HepG2 (cell line): ENCODE results near the gene STX12. TPM values are rescaled to one million over a fixed set of nuclear protein-coding genes. Genes with fewer than 3 reads are reported as not detected.
A peak's percentile ranks its signal among the peaks of the same experiment; 100 is the strongest.

Experiments
- ATAC-seq: fragments of 200-7000 bp; cut with Tn5 transposase; 3 replicates; pipeline ENCODE4 v1.9.1; 2020; ENCODE audit warnings: mild to moderate bottlenecking, moderate library complexity
- Bru-seq: library from RNA; stranded (reverse); fragments of 400-500 nt; gene quantifications from one replicate; lab custom pipeline; 2021; lab: Mats Ljungman, UMichigan
- BruChase-seq, 2 experiments: library from RNA; stranded (reverse); fragments of 400-500 nt; gene quantifications; one replicate each; lab custom pipeline; 2021; lab: Mats Ljungman, UMichigan
- BruUV-seq: library from RNA; stranded (reverse); fragments of 400-500 nt; replicated peaks from 2 replicates; lab custom pipeline; 2021; lab: Mats Ljungman, UMichigan
- CTCF ChIA-PET: fragments of 300-600 bp; formaldehyde crosslinking; extraction: SDS; loops from one replicate; lab custom pipeline; 2021; ENCODE audit warnings: low total read pairs, inconsistent platforms, low intra/inter-chr PET ratio; lab: Yijun Ruan, JAX
- POLR2A ChIA-PET: fragments of 350-600 bp; sonication (Branson Sonifier 250); formaldehyde crosslinking; loops from one replicate; lab custom pipeline; 2020; ENCODE audit warnings: antibody characterized with exemption, inconsistent platforms; lab: Yijun Ruan, JAX
- DNase-seq: peaks from one replicate; pipeline ENCODE4 v3.0.0-alpha.2; 2015; ENCODE audit warnings: low spot score
- FAIRE-seq: peaks from 3 replicates; lab custom pipeline; 2011; peaks lifted over from hg19 to GRCh38; lab: Jason Lieb, UNC
- H2AFZ ChIP-seq: one replicate; pipeline ENCODE4 v1.6.1; 2011; ENCODE audit warnings: low read length, inconsistent platforms
- H3K27ac ChIP-seq: fragments of 300-600 bp; 3 replicates; pipeline ENCODE4 v1.8.0; 2011; ENCODE audit warnings: mixed run types, mild to moderate bottlenecking, mixed read lengths, low read length, inconsistent platforms; ENCODE audit not compliant: insufficient read depth; ENCODE audit errors: extremely low read length
- H3K27me3 ChIP-seq, 2 experiments: fragments of 200-600 bp in 1 of 2; 2 replicates in 1 of 2; 3 replicates in 1 of 2; pipeline versions ENCODE4 v1.6.0 to v1.8.0; 2011; ENCODE audit warnings: low read length in 2 of 2, mild to moderate bottlenecking in 2 of 2, moderate library complexity in 2 of 2, inconsistent platforms in 1 of 2; ENCODE audit not compliant: insufficient read depth in 2 of 2, control insufficient read depth in 1 of 2
- H3K36me3 ChIP-seq, 2 experiments: fragments of 200-600 bp in 1 of 2; replicated peaks in 1 of 2; 2 replicates in 1 of 2; 3 replicates in 1 of 2; pipeline versions ENCODE4 v1.5.1 to v1.8.0; 2011; ENCODE audit warnings: low read length in 2 of 2, inconsistent platforms in 1 of 2; ENCODE audit not compliant: insufficient read depth in 2 of 2, control insufficient read depth in 1 of 2
- H3K4me1 ChIP-seq: 2 replicates; pipeline ENCODE4 v1.5.1; 2012; ENCODE audit warnings: low read length, inconsistent platforms; ENCODE audit not compliant: insufficient read depth
- H3K4me2 ChIP-seq: 2 replicates; pipeline ENCODE4 v1.6.0; 2011; ENCODE audit warnings: low read depth, low read length, inconsistent platforms
- H3K4me3 ChIP-seq, 3 experiments: fragments of 200-600 bp in 1 of 3; sonication (generic), shearing (Covaris generic) in 1 of 3; replicated peaks in 1 of 3; 2 replicates each; pipeline ENCODE4 v1.5.1; 2011 to 2016; ENCODE audit warnings: low read length in 3 of 3, inconsistent platforms in 2 of 3, low read depth in 2 of 3, mild to moderate bottlenecking in 2 of 3, control low read depth in 1 of 3, mixed read lengths in 1 of 3; ENCODE audit not compliant: insufficient read depth in 1 of 3
- H3K79me2 ChIP-seq: one replicate; pipeline ENCODE4 v1.6.1; 2011; ENCODE audit warnings: low read length, inconsistent platforms; ENCODE audit not compliant: insufficient read depth
- H3K9ac ChIP-seq: 2 replicates; pipeline ENCODE4 v1.6.0; 2011; ENCODE audit warnings: mild to moderate bottlenecking, low read depth, low read length, inconsistent platforms; ENCODE audit not compliant: insufficient read depth
- H3K9me3 ChIP-seq: 2 replicates; pipeline ENCODE4 v1.5.1; 2012; ENCODE audit warnings: mild to moderate bottlenecking, low read length
- H4K20me1 ChIP-seq: 2 replicates; pipeline ENCODE4 v1.6.0; 2011; ENCODE audit warnings: inconsistent platforms, mild to moderate bottlenecking, low read length, moderate library complexity; ENCODE audit not compliant: insufficient read depth
- DPF2 ChIP-seq: sonication (generic); formaldehyde crosslinking; IDR thresholded peaks from 2 replicates; pipeline ENCODE4 v1.4.0; 2020; ENCODE audit warnings: mild to moderate bottlenecking, low read depth, missing genetic modification reagents, borderline replicate concordance
- SRY ChIP-seq: sonication (generic); formaldehyde crosslinking; IDR thresholded peaks from 2 replicates; pipeline ENCODE4 v1.8.0; 2022; ENCODE audit warnings: mild to moderate bottlenecking, missing genetic modification reagents
- THAP8 ChIP-seq: sonication (generic); formaldehyde crosslinking; IDR thresholded peaks from 2 replicates; pipeline ENCODE4 v1.5.1; 2020; ENCODE audit warnings: missing genetic modification reagents, mild to moderate bottlenecking, borderline replicate concordance
- YEATS2 ChIP-seq: sonication (generic); formaldehyde crosslinking; IDR thresholded peaks from 2 replicates; pipeline ENCODE4 v1.4.0; 2020; ENCODE audit warnings: missing genetic modification reagents, borderline replicate concordance
- ZIK1 ChIP-seq: sonication (generic); formaldehyde crosslinking; IDR thresholded peaks from 2 replicates; pipeline ENCODE4 v1.5.0; 2020; ENCODE audit warnings: mild to moderate bottlenecking, low read depth, missing genetic modification reagents, borderline replicate concordance
- ZNF850 ChIP-seq: sonication (generic); formaldehyde crosslinking; conservative IDR thresholded peaks from 2 replicates; pipeline ENCODE4 v1.9.0; 2021; ENCODE audit warnings: mild to moderate bottlenecking, missing genetic modification reagents
- WGBS: methylation state at CpG from one replicate; pipeline ENCODE4 v1.1.6; 2017; ENCODE audit warnings: low lambda C conversion rate; 5-methylcytosine and 5-hydroxymethylcytosine counted together
- in situ Hi-C: cut with HindIII; loops from 2 replicates; pipeline ENCODE4 v1.10.0; 2017; ENCODE audit warnings: low pct_unique_long_range_greater_than_20kb; ENCODE audit not compliant: extremely low pct_ligation_motif_present
- intact Hi-C: fragments of 100-400 bp; cut with micrococcal nuclease; formaldehyde crosslinking; loops from one replicate; pipeline ENCODE4 v1.10.0; 2022; ENCODE audit not compliant: unreplicated experiment
- long read RNA-seq, 2 experiments: library from RNA in 1 of 2; library from polyadenylated mRNA in 1 of 2; stranded (forward) in 1 of 2; unstranded in 1 of 2; transcript quantifications; one replicate each; pipeline ENCODE4 v2.0.0, GENCODE V29; 2019 to 2022
- polyA minus RNA-seq, 3 experiments: library from RNA; depleted of rRNA, polyadenylated mRNA; stranded (reverse); fragments of >200 nt; gene quantifications; 2 replicates each; pipeline ENCODE4 v1.2.3, GENCODE V29; 2011; ENCODE audit warnings: low replicate concordance in 1 of 3
- polyA plus RNA-seq, 8 experiments: library from polyadenylated mRNA; depleted of rRNA in 3 of 8; stranded (reverse) in 7 of 8; unstranded in 1 of 8; fragments of >200 nt; fragmentation: Illumina TruSeq in 4 of 8; extraction: Trizol in 4 of 8; gene quantifications; 2 replicates each; pipeline versions ENCODE4 v1.2.1 to v1.2.3, GENCODE V29; 2011 to 2016; ENCODE audit warnings: low read depth in 4 of 8, missing spikeins in 1 of 8, mixed read lengths in 1 of 8; ENCODE audit not compliant: insufficient read depth in 1 of 8
- total RNA-seq, 5 experiments: library from RNA; depleted of rRNA; stranded (reverse); fragments of >200 nt; fragmentation: Illumina TruSeq; extraction: Trizol; gene quantifications; 2 replicates each; pipeline ENCODE4 v1.2.3, GENCODE V29; 2016; ENCODE audit warnings: low read depth in 1 of 5
- TF ChIP-seq, protein P1 (sequence below): sonication (generic); formaldehyde crosslinking; IDR thresholded peaks from 2 replicates; pipeline ENCODE4 v1.4.0; 2020; ENCODE audit warnings: missing genetic modification reagents
- TF ChIP-seq, protein P2 (sequence below): sonication (generic); formaldehyde crosslinking; IDR thresholded peaks from 2 replicates; pipeline ENCODE4 v1.4.0; 2020; ENCODE audit warnings: missing genetic modification reagents

The STX12 gene
- total RNA-seq (2016; rRNA removed; fragmentation: Illumina TruSeq; extraction: Trizol) (16.3 and 19.7 TPM in 2 replicates), polyA plus RNA-seq (2011; rRNA removed) (6.3 and 9.0 TPM in 2 replicates), polyA minus RNA-seq (2011; rRNA and poly(A)+ RNA removed; ENCODE audit: low replicate concordance) (1.8 and 4.2 TPM in 2 replicates), Bru-seq, nascent RNA (percentile 60 among the genes with signal in this experiment), BruChase-seq, experiment 1, labeled RNA remaining after a 6-hour chase (percentile 65 among the genes with signal in this experiment), BruChase-seq, experiment 2, labeled RNA remaining after a 2-hour chase (percentile 61 among the genes with signal in this experiment)
- total RNA-seq (2016; cell fraction: cytosol; rRNA removed; fragmentation: Illumina TruSeq; extraction: Trizol; ENCODE audit: low read depth), result 3.5 and 6.0 TPM in 2 replicates
- 15.4 and 19.3 TPM in 2 replicates for total RNA-seq (2016; cell fraction: insoluble cytoplasmic fraction; rRNA removed; fragmentation: Illumina TruSeq; extraction: Trizol)
- 9.4 and 9.7 TPM in 2 replicates for total RNA-seq (2016; cell fraction: membrane; rRNA removed; fragmentation: Illumina TruSeq; extraction: Trizol)
- total RNA-seq (2016; cell fraction: nucleus; rRNA removed; fragmentation: Illumina TruSeq; extraction: Trizol), result 10.7 and 14.4 TPM in 2 replicates
- polyA plus RNA-seq (2011; cell fraction: cytosol; rRNA removed), result 3.5 and 5.7 TPM in 2 replicates
- polyA plus RNA-seq (2011; cell fraction: nucleus; rRNA removed), result 8.7 and 14.1 TPM in 2 replicates
- 11.4 and 13.1 TPM in 2 replicates for polyA plus RNA-seq (2012)
- polyA plus RNA-seq (2016; cell fraction: cytosol; fragmentation: Illumina TruSeq; extraction: Trizol; ENCODE audit: low read depth), result 1.6 and 1.8 TPM in 2 replicates
- polyA plus RNA-seq (2016; cell fraction: insoluble cytoplasmic fraction; fragmentation: Illumina TruSeq; extraction: Trizol; ENCODE audit: low read depth), result 18.0 and 18.9 TPM in 2 replicates
- polyA plus RNA-seq (2016; cell fraction: membrane; fragmentation: Illumina TruSeq; extraction: Trizol; ENCODE audit: low read depth), result 4.6 and 5.0 TPM in 2 replicates
- 21.7 and 23.0 TPM in 2 replicates for polyA plus RNA-seq (2016; cell fraction: nucleus; fragmentation: Illumina TruSeq; extraction: Trizol; ENCODE audit: insufficient read depth, low read depth)
- polyA minus RNA-seq (2011; cell fraction: cytosol; rRNA and poly(A)+ RNA removed), result 4.3 and 9.0 TPM in 2 replicates
- polyA minus RNA-seq (2011; cell fraction: nucleus; rRNA and poly(A)+ RNA removed), result 14.3 and 21.3 TPM in 2 replicates
- long read RNA-seq, experiment 1, transcript STX12-201 (9 exons, 3,079 nt), result major isoform, 22 of 25 reads
- long read RNA-seq, experiment 1, partial matches to known transcripts, result 2 of 25 reads
- long read RNA-seq, experiment 1, other reads (novel, unspliced or antisense), result 1 of 25 reads
- long read RNA-seq, experiment 2, partial matches to known transcripts, result 29 of 34 reads
- long read RNA-seq, experiment 2, other reads (novel, unspliced or antisense), result 1 of 34 reads

DNA sequence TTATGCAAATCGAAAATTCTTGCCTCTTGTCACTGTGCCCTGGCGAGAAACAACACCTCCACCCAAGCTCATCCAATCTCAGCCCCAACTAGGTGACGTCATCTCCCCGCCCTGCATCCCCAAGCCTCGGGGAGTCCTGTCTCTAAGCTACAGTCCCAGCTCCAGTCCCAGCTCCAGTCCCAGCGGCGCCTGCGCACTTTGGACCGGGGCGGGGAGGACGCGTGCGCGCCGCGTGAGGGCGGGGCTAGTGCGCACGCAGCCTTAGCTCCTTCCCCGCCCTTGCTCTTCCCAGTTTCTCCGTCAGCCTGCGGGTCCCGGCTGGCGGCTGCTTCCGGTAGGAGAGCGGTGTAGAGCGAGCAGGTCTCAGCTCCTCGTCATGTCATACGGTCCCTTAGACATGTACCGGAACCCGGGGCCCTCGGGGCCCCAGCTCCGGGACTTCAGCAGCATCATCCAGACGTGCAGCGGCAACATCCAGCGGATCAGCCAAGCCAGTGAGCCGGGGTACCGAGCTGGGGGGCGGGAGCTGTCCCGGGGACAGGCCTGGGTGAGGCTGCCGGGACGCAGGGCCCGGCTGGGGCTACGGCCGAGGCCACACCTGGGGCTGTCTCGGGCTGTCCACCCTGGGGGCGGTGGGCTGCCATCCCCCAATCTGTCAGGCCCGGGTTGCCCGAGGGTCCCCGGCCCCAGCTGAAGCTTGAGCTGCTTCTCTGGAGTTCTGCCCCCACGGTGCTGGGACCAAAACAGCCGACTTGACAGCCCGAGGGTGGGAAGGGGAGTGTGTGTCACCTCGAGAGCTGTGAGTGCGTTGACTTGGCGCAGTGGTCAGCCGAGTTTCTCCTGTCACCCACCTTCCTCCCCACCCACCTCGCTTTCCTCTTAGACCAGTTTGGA lies at the start of gene STX12:
TSS of gene STX12 (plus strand) at position 288 of the 894 bp plus-strand sequence. CDS start at position 377, 89 bp downstream.
- intact Hi-C loops (loop anchor here (2.0 to 5.0 kb wide), 3 partner anchors 48 to 101 kb away; partner anchors contain the start of genes FAM76A, IFI6 and PPP1R8), in situ Hi-C loops (no loop called here)
- Histone ChIP-seq H3K4me3 (peak within 1 kb of the TSS; percentile 77 to 98 (median 88)), H3K27me3 (no peaks in the 10 kb centered on the region; a peak in 1 of 5 replicates), H3K4me1 (peaks cover 36% of the 10 kb centered on the region), H3K9ac (peak within 1 kb of the TSS; percentile 83), H3K9me3 (no peaks in the 10 kb centered on the region), H3K79me2 (peaks cover 23% of the 10 kb centered on the region), H3K4me2 (peak within 1 kb of the TSS; percentile 81), H3K36me3 (no peaks in the 10 kb centered on the region; a peak in 1 of 5 replicates), H3K27ac (peak within 1 kb of the TSS; percentile 55), H2AFZ (peak within 1 kb of the TSS; percentile 91), H4K20me1 (no peaks in the 10 kb centered on the region)
- ATAC-seq (peak; percentile 96), FAIRE-seq (peak; percentile 90), DNase-seq (peak; percentile 95)
- WGBS, result 1% methylated on average over 17 of the region's 58 CpGs
- TSS peak; percentile 63 for BruUV-seq
- ChIA-PET CTCF (no interaction called here), POLR2A (interaction anchor here (0.6 to 2.8 kb wide), 21 partner anchors 8 to 809 kb away, joined by 3 to 45 read pairs (median 4); partner anchors contain the start of genes EYA3, FAM76A, IFI6 and MED18)
- TF ChIP-seq ZNF850 (CRISPR knock-in tag), result no peak
- TF ChIP-seq, protein P1, sequence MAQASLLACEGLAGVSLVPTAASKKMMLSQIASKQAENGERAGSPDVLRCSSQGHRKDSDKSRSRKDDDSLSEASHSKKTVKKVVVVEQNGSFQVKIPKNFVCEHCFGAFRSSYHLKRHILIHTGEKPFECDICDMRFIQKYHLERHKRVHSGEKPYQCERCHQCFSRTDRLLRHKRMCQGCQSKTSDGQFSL, result no peak
- peak; percentile 10; the same call in 1 of the 2 replicates for TF ChIP-seq ZIK1 (CRISPR knock-in tag)
- peak; percentile 75; the same call in 1 of the 2 replicates for TF ChIP-seq YEATS2 (CRISPR knock-in tag)
- no peak for TF ChIP-seq THAP8
- no peak for TF ChIP-seq DPF2
- TF ChIP-seq, protein P2, sequence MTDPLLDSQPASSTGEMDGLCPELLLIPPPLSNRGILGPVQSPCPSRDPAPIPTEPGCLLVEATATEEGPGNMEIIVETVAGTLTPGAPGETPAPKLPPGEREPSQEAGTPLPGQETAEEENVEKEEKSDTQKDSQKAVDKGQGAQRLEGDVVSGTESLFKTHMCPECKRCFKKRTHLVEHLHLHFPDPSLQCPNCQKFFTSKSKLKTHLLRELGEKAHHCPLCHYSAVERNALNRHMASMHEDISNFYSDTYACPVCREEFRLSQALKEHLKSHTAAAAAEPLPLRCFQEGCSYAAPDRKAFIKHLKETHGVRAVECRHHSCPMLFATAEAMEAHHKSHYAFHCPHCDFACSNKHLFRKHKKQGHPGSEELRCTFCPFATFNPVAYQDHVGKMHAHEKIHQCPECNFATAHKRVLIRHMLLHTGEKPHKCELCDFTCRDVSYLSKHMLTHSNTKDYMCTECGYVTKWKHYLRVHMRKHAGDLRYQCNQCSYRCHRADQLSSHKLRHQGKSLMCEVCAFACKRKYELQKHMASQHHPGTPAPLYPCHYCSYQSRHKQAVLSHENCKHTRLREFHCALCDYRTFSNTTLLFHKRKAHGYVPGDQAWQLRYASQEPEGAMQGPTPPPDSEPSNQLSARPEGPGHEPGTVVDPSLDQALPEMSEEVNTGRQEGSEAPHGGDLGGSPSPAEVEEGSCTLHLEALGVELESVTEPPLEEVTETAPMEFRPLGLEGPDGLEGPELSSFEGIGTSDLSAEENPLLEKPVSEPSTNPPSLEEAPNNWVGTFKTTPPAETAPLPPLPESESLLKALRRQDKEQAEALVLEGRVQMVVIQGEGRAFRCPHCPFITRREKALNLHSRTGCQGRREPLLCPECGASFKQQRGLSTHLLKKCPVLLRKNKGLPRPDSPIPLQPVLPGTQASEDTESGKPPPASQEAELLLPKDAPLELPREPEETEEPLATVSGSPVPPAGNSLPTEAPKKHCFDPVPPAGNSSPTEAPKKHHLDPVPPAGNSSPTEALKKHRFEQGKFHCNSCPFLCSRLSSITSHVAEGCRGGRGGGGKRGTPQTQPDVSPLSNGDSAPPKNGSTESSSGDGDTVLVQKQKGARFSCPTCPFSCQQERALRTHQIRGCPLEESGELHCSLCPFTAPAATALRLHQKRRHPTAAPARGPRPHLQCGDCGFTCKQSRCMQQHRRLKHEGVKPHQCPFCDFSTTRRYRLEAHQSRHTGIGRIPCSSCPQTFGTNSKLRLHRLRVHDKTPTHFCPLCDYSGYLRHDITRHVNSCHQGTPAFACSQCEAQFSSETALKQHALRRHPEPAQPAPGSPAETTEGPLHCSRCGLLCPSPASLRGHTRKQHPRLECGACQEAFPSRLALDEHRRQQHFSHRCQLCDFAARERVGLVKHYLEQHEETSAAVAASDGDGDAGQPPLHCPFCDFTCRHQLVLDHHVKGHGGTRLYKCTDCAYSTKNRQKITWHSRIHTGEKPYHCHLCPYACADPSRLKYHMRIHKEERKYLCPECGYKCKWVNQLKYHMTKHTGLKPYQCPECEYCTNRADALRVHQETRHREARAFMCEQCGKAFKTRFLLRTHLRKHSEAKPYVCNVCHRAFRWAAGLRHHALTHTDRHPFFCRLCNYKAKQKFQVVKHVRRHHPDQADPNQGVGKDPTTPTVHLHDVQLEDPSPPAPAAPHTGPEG, result no peak
- no peak for TF ChIP-seq SRY (CRISPR knock-in tag)
